T-helper 1 cell treated with Interleukin-12 subunit alpha and Interleukin-12 subunit beta and Interleukin-4 antibody, amounts not matched to agents 30 ng/mL and 1 ng/mL, for 36 hours (primary cell): Measurements from ENCODE around the gene TENM4. TPM values are rescaled to one million over a fixed set of nuclear protein-coding genes. Genes with fewer than 3 reads are reported as not detected.

Source experiments
- intact Hi-C: fragments of 100-400 bp; cut with micrococcal nuclease; formaldehyde crosslinking; loops from one replicate; pipeline ENCODE4 v1.15.1; 2024
- total RNA-seq: library from RNA; stranded (reverse); gene quantifications from 2 replicates; pipeline ENCODE4 v1.2.3, GENCODE V29; 2022

TENM4 gene
- total RNA-seq, 1 donor from 2014 or later, result not detected

DNA sequence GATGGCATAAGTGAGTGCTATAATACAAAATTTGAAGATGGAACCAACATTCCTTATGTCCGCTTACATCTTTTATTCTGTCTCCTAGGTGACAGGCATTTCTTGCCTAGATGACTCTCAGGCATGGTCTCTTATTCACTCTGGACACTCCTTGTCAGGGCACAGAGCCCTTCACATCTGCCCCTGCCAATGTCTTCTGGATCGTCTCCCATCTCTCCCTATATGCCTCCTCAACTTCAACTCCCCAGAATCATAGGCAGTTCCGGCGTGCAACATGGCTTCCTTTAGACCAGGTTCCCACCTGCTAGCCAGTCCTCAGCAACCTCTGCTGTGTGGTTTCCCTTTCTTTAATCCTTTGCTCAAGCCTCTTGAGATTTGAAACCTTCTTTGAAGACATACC lies 300.9 kb downstream of the TENM4 start:
- intact Hi-C loops, result no loop called here

DNA sequence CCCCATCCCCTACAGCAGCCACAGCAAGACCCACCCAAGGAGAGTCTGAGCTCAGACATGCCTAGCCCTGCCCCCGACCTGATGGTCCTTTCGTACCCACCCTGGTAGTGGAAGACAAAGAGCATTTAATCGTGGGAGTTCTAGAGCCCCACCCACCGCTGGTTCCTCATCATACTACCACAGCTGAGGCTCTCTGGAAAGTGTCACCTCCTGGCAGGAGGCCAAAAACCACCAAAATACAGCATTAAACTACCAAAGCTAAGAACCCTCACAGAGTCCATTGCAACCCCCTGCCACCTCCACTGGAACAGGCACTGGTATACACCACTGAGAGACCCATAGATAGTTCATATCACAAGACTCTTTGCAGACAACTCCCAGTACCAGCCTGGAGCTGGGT lies 311.1 kb downstream of the TENM4 start:
- intact Hi-C loops, result no loop called here

DNA sequence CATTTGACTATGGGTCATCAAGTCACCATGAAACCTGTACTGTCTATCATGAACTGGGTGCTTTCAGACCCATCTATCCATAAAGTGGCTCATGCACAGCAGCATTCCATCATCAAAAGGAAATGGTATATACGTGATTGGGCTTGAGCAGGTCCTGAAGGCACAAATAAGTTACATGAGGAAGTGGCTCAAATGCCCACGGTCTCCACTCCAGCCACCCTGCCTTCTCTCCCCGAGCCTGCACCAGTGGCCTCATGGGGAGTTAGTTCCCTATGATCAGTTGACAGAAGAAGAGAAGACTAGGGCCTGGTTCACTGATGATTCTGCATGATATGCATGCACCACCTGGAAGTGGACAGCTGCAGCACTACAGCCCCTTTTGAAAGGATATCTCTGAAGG lies 312.5 kb downstream of the TENM4 start:
- intact Hi-C loops, result no loop called here

DNA sequence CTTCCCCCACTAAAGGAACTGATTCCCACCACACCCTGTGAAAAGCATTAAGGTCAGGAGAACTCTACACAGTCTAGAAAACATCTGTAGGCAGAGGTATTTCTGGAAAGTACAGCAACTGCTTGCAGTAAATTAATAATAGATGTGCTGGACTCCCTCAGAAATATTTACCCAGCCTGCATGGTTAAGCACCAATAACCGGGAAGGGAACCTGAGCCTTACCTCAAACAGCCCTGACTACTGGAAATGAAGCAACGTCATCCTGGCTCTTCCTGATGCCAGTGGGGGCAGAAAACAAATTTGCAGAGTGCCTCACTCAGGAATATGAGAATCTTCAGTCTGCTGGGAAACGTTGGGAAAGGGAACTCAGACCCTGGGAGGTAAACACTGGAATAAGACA lies 318.1 kb downstream of the TENM4 start:
- intact Hi-C loops, result no loop called here

DNA sequence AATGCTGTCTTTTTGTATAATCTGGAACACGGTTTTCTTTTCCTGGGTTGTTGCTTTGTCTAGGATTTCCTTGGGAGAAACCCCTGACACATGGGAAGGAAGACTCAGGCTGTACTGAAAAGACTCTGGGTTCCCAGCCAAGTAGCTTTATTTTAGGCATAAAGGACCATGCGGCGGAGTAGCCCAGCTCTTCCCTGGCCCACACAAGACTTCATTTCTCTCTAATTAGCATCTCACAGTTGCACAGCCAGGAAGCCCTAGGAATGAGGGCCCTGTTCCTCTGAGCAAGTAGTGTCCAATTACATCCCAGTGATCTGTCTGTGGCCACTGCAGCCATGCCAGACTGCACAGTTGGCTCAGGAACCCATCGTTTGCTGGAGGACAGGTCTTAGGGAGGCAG lies 319.5 kb downstream of the TENM4 start:
- intact Hi-C loops, result no loop called here

DNA sequence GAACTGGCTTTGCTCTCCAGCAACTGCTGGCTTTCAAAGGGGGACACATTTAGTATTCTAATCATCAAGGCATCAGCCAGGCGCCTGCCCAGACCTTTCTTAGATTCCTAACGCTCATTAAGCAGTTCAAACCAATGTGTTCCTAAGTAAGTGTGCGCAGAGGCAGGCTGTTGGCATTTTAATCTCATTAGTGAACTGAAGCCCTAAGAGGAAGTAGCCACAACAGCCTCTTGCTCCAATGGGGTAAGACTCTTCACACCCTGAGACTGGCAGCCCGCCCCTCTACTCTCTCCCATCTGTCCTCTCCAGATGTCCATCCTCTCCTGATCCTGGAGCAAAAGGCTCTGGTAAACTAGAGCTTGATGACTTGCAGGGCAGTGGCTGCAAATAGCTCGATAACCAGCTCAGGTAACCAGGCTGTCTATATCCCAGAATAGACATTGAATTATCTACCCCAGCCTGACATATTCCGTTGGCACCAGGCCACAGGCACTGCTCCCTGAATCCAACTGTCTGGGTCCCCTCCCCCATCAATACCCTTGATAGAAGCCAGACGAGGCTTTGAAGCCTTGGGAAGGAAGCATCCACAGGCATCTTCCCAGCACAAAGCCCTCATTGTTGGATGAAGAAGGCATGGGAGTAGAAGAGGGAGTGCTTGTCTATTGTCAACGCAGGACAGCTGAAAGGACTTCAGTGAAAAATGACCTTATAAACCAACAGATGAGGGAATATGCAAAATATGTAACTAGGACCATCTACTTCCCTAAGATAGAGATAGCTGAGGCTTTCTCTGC lies 321.1 kb downstream of the TENM4 start:
- intact Hi-C loops, result no loop called here

DNA sequence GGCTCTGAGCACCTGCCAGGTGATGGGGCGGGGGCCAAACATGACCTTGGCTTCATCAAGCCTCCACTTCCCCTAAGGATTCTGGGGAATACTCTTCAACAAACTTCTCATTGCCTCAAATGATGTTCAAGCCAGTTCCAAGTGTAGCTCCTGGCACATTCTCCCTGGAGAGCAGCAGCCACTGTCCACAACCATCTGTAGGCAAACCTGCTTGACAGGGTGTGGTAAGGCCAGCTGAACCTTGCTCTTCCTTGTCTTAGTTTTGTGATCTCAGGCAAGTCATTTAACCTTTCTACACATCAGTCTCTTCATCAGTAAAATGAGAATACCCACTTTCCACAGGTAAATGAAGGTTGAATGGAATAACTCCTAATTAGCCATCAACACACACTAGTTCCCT lies 323.3 kb downstream of the TENM4 start:
- intact Hi-C loops, result no loop called here

DNA sequence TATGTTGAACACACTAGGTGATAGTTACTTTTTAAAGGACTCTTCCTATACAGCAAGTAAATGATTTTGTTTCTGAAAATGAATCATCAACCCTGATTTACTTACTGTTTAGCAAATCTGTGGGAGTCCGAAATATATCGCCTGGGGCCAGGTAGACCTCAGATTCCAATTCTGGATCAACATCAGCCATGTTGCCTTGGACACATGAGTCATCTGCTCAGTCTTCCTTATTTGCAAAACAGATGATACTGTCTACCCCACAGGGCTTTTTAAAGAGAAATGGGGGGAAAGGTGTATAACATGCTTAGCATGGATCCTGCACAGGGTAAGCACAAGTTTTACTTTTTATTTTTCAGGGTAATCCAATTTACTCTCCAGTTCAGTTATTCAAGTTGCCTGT lies 324.2 kb downstream of the TENM4 start:
- intact Hi-C loops, result no loop called here

DNA sequence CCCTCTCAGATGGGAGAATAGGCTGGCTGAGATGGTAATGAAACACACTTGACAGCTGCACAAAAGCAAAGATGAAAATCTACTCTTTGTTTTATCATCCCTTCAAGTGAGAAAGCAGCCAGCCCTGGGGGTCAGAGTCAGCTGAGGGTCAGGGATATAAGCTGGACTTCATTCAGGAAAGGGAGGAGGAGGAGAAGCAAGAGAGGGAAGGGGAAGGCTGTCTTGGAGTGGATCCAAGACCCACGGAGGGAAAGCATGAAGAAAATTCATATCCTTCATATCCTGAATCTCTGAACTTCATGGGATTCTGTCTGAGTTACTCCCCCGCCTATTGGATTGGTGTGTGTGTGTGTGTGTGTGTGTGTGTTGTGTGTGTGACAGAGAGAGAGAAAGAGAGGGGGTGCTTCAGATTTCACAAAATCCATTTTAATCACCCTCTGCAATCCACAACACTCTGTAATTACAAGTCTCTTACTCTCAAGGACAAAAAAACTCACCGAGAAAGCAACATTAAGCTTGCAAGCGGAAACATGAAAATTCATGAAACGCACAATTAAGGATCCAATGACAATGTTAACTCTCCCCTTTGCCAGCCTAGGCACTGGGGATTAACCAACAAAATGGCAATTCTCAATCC lies 327.7 kb downstream of the TENM4 start:
- intact Hi-C loops, result no loop called here

DNA sequence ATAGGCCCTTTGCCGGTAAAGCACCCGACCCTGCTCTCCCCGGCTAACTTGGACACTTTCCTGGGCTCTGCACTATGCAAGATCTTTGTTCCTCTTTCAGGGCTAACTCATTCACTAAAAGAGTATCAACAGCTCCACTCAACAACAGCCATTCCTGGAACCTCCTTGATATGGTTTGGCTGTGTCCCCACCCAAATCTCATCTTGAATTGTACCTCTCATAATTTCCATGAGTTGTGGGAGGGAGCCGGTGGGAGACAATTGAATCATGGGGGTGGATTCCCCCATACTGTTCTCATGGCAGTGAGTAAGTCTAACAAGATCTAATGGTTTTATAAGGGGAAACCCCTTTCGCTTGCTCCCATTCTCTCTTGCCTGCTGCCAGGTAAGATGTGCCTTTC lies 330.0 kb downstream of the TENM4 start:
- intact Hi-C loops, result no loop called here

DNA sequence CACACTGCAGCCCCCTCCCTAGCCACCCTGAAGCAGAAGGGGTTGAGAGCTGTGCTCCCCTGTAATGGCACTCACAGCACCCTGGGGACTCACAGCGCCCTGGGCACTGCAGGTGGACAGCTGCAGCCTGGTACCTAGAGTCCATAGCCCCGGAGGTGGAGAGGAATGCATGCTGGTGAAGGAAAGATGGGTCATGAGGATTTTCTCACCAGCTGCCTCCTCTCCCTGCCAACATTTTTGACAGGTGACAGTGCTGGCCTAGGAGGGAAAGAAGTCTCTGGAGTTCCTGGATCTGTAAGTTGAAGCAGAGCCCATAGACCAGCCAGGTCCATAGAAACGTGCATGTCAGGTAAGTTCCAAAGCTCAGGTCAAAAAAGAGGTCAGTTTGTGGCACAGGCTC lies 330.5 kb downstream of the TENM4 start:
- intact Hi-C loops, result no loop called here

DNA sequence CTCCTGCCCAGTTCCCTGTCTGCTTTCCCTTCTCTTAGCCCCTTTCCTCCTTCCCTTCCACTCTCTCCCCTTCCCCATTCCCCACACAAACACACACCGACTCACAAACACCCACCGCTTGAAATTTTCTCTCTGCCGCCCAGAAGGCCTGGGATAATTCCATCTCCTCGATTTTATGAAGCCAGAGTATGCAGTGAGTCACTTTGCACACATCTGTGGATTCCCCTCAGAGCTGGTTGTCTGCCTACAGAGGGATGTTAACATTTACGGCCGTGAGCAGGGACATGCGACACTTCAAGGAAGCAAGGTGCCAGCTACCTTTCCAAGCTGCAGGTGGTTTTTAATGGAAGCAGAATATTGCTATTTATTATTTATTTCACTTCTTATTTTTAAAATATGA lies 332.0 kb downstream of the TENM4 start:
- intact Hi-C loops, result no loop called here

DNA sequence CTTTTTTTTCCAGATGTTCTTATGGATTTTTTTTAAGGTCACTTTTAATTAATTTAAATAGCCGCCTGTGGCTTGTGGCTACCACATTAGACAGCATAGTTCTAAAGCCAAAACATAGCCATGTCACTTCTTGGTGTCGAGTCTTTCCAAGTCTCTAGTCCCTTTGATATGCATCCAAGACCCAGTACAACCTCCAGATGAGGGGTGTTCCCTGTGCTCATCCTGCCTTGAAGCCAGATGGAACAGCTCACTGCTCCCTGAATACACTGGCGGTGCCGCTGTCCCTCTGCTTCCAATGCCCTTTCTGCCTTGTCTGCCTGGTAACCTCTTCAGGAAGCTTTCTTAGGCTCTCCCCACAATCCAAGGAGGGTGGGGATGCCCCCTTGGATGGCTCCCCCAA lies 338.0 kb downstream of the TENM4 start:
- intact Hi-C loops, result no loop called here

DNA sequence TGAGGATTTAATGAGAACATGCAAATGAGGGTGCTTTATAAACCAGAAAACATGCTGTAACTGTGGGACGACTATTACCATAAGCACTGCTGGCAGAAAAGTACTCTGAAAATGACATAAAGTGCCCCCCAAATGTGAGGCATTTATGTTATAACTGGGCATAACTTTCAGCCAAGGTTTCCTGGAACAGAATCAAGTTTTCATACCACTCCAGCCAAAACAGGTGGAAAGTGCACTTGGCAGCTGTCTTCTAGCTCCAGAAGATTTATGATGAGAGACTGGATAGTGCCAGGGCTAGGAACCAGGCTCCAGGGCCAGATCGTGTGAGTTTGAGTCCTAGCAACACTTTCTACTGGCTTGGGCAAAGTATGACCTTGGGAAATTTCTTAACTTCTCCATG lies 339.2 kb downstream of the TENM4 start:
- intact Hi-C loops, result no loop called here

DNA sequence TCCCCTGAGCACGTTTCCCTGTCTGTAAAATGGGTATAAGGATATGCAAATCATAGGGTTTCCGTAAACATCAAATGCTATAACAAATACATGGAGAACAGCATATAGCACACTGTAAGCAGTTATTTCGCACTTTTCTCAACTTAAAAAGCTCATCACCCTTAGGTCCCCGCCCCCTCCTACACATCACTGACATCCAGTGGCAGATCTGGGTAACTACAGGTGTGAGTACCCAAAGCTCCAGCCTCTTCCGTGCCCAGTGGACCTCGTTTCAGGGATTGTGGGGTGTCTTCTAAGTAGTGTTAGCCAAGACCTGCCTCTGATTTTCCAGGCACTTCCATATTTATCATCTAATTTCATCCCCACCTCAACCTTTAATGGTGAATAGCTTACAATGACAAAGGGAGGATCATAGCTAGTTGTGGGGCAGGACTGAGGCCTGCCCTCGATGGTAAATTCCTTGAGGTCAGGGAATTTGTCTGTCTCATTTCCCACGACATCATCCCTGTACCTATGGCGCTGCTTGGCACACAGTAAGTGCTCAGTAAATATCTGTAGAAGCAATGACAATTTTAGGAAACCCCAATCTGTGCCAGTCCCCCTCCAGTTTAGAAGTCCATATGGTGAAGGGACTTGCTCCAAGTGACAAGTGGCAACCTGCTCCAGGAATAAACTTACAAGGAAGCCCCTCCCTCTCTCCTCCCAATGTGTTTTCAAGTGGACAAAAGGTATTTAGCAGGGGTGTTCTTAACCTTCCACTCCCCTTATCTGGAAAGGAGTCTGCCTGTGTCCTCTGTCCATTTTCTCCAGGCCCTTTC lies 340.5 kb downstream of the TENM4 start:
- intact Hi-C loops, result loop anchor here (1.0 kb wide), 1 partner anchor 455 kb away; no protein-coding TSS in a partner anchor

DNA sequence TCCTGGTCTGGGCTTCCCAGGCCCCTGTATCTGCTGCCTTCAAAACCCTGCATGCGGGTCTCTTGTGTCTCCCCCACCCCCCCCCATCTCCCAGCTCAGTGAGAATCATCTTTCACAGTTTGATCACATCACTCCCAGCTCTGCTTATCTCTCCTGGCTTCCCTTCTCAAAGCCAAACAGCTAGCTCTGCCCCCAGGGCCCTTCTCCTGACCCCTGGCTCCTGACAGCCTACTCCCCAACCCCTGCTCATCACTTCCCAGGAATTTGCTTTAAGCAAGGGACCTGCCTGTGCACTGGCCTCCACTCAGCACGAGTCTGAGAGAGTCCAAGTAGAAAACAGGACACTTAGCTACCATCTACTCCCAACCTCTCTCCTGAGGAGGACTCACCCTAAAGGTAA lies 342.7 kb downstream of the TENM4 start:
- intact Hi-C loops, result no loop called here

DNA sequence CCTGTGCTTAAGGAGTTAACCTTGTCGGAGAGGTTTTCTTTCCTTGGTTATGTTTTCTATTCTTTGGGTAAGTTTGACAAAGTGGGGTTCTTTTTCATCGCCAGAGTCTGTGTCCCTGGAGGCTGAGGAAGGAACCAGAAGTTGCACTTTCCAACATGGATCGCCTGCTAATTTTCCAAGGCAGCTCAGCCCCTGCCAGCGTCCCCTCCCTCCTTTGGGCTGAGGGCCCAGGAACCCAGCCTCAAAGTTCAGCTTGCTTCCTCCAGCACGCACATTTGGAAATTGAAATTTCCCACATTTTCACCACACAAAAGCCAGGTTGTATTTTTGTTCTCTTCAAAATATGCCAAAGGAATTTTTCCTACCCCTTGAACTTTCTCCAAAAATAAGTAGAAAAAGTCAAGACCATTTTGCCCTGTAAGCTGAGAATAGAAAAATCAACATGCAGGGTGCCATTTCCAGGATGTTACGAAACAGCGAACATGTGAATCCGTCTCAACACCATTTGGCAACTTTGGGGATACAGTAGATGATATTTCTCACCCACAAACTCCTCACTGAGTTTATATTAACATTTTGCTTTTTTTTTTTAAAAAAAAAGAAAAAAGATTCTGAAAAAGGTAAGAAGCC lies 343.5 kb downstream of the TENM4 start:
- intact Hi-C loops, result no loop called here

DNA sequence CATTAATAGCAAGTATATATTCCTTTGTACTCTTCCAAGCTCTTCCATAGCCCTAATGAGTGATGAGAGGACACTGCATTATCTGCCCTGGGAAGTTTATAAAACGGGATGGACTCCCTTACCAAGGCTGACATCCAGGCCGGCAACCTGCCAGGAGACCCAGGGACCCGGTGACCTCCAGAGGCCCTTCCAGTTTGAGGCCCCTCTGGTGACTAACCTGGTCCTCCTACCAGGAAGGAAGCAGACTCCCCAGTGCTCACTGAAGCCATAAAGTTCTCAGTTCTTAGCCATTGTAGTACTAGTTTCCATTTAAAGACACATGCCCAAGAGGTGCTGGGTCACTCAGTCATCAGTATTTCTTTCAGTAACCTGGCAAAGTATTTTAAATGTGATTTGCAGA lies 345.4 kb downstream of the TENM4 start:
- intact Hi-C loops, result no loop called here

DNA sequence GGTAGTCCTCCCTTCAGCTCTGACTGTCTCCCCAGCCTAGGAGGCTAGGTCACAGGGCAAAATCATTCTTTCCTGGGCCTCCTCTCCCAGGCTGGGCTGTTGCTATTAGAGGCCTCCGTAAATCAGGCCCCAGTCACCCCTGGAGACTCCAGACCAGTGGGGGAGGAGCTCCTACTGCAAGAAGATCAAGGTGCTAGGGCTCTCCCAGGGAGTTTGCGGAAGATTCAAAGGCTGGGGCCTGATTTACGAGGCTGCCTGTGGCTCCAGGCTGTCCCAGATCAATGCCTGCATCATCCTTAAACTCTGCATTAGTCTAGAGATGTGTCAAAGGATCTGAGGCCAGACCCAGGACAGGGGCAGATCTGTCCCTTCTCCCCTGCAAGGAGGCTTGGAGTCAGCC lies 346.2 kb downstream of the TENM4 start:
- intact Hi-C loops, result no loop called here

DNA sequence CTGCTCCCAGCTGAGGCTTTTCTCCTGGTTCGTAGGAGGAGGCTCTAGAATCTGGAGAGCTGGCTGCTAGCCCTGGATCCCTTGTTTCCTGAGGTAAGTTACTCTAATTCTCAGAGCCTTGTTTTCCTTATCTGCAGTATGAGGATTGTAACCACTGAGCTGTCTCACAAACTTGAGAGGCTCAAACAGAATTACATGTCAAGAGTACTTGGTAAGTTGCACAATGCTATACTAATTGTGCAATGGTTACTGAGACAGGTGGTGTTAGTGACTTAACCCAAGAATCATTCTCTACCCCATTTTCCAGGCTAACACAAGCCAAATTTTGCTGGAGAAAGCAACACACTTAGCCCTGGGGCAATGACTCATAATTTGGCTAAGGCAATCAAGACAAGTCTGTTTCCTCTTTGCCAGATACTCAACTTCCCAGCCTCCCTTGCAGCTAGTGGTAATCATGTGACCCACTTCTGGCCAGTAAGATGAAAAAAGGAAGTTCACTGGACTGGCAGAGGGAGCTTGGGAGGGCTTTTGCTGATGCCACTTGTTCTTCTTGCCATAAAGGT lies 348.0 kb downstream of the TENM4 start:
- intact Hi-C loops, result no loop called here

DNA sequence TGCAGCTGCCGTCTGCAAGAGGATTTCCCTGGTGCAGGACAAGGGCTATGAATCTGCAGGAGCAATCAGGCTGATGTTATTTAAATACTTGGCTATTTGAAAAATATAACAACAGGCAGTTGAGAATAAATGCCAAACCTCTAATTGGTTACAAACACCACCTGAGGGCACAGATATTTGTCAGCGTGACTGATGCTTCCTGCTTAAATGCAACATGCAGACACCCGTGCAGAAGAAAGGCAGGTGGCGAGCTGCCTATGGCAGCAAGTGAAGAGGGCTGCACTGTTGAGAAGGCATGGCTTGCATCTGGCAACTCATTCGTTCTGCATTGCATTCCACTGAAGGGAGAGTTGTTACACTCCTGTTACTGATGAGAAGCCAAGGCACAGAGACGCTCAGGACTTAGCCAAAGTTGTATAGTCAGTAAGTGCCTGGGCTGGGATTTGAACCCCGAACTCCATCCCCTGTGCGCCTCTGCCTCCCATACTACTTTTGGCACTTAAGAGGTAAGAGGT lies 350.6 kb downstream of the TENM4 start:
- intact Hi-C loops, result no loop called here
